ENCODE results near the gene CRYGB. TPM values are rescaled to one million over a fixed set of nuclear protein-coding genes. Genes with fewer than 3 reads are reported as not detected.

The CRYGB gene
- total and polyA plus RNA-seq, 7 donors, result not detected

Other genes with a start within 250 kb of the CRYGB start
- 10 to 100 TPM; 29.1 to 47.9 (median 33.8) TPM for gene PLEKHM3, start 120.6 kb downstream of the CRYGB start, total RNA-seq
- gene PLEKHM3, start 120.6 kb downstream of the CRYGB start, polyA plus RNA-seq, result 1 to 10 TPM; 1.2 to 3.7 (median 2.5) TPM
- gene CRYGD, start 21.6 kb downstream of the CRYGB start, total RNA-seq, result not detected
- gene CRYGD, start 21.6 kb downstream of the CRYGB start, polyA plus RNA-seq, result not detected
- gene CRYGC, start 16.3 kb downstream of the CRYGB start, total RNA-seq, result not detected
- gene CRYGC, start 16.3 kb downstream of the CRYGB start, polyA plus RNA-seq, result not detected
- not detected for gene CRYGA, start 17.4 kb upstream of the CRYGB start, total RNA-seq
- gene CRYGA, start 17.4 kb upstream of the CRYGB start, polyA plus RNA-seq, result not detected
- gene C2orf80, start 43.9 kb upstream of the CRYGB start, total RNA-seq, result not detected
- gene C2orf80, start 43.9 kb upstream of the CRYGB start, polyA plus RNA-seq, result not detected
- gene IDH1, start 108.9 kb upstream of the CRYGB start, total RNA-seq, result 10 to 100 TPM; 34.2 to 46.4 (median 37.7) TPM
- 100 to 1,000 TPM; 133 to 287 (median 155) TPM for gene IDH1, start 108.9 kb upstream of the CRYGB start, polyA plus RNA-seq
- 10 to 100 TPM; 22.1 to 27.2 (median 22.7) TPM for gene PIKFYVE, start 120.1 kb upstream of the CRYGB start, total RNA-seq
- 1 to 10 TPM; 3.2 to 8.1 (median 3.6) TPM for gene PIKFYVE, start 120.1 kb upstream of the CRYGB start, polyA plus RNA-seq